Right renal cortex interstitium (tissue), 3 donors: ENCODE measurements around the gene ATG10. TPM values are rescaled to one million over a fixed set of nuclear protein-coding genes. Genes with fewer than 3 reads are reported as not detected.
"Not testable (repeated sequence)": the region's sequence is repeated elsewhere in the genome, so short reads cannot be mapped to it uniquely, and the experiment has no call there.

Source experiments
- DNase-seq, 3 donors: peaks; one replicate each; pipeline ENCODE4 v3.0.0-alpha.2; 2013; ENCODE audit warnings: low read depth in 3 of 3, low spot score in 2 of 3
- polyA plus RNA-seq, 3 donors: library from polyadenylated mRNA; unstranded; fragments of 120-200 nt; gene quantifications; one replicate each; pipeline ENCODE4 v1.2.1, GENCODE V29; 2013; ENCODE audit not compliant: insufficient read length in 3 of 3

Gene ATG10
- polyA plus RNA-seq: 10 to 100 TPM; 12.4 to 15.8 (median 15.5) TPM

DNA sequence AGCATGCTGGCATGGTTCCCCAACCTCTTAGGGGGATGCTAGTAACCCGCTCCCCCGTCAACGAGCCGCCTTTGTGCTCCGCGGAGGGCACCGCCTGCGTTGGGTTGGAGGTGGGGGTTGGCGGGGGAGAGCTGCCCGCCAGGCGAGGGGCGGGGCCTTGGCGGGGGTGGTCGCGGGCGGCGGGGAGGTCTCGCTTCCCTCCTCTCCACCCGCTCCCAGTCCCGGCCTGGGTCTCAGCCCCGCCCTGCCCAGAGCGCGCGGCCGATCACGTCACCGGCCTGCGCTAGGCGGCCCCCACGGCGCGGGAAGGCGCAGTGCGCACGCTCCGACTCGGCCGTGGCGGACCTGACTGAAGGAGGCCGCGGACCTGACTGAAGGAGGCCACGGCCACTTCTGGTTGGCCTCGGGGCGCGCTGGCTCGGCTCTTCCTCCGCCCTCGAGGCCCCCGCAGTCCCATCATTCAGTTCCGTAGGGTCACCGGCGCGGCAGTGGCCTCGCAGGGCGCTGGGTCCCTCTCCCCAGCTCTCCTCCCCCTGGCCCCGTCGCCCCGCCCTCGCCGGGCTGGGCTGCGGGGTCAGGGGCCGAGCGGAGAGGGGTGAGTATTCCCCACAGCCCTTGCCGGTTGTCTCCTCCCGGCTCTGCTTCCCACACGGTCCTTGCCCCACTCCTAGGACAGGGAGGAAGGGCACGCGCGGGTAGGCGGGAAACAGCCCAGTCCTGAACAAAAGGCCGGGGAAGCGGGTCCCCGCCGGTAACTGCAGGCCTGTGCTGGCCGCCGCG, at the start of gene ATG10:
TSS of gene ATG10 (plus strand) at position 312 of the 780 bp plus-strand sequence. CDS start 15,548 bp downstream, outside the sequence.
- peak; percentile 77 to 90 (median 89) for DNase-seq

DNA sequence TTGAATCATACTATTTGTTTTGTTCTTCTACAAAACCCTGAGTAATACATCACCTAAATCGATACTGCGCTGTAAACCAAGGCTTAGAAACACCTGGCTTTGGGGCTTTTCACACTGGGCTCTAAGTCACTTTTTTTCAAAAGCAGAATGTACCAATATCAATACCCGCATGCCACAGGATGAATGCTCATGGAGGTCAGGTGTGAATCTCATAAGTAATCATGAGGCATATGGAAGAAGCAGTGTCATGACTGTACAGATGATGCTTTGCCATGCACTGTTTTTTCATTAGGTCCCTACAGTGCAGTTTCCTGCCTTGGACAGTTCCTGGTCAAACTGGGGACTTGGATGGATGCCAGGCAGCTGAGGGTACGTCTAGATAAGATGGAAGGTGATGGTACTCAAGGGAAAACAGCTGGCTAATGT, 49.0 kb upstream of the ATG10 start:
- DNase-seq: no peak

DNA sequence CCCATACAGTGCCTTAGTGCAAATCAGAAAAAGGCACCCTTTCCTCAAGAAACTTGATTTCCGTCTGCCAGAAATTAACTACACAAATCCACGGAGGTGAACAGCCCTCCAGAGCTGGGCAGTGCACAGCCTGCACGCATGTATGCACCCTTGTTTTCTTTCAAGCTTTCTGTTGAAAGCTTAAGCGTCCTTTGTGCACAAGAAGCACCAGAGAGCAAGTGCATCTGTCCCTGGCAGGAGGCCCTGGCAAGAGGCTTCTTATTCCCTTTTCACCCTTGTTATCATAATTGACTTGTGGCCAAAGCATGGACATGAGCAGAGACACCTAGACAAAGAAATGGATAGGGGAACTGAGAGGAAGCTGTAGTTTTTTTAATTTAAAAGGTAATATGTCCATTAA, 47.4 kb upstream of the ATG10 start:
- DNase-seq: no peak

DNA sequence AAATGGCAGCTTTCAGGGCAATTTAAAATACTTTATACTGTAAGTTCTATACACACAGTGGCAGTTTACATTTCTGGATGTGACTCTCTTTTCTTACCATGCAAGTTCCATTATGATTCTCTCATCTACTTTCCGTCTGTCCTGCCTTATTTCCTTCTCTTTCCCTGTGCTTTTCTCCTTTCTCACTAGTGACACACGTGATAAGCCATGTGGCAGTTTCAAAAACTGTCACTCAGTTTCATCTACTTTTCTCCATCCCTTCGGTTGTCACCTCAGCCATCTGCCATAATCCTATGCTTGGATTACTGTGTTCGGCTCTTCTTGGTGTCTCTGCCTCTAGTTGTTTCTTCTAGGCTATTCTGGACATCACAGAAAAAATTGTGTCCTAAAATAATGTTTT, 46.8 kb upstream of the ATG10 start:
- no peak for DNase-seq

DNA sequence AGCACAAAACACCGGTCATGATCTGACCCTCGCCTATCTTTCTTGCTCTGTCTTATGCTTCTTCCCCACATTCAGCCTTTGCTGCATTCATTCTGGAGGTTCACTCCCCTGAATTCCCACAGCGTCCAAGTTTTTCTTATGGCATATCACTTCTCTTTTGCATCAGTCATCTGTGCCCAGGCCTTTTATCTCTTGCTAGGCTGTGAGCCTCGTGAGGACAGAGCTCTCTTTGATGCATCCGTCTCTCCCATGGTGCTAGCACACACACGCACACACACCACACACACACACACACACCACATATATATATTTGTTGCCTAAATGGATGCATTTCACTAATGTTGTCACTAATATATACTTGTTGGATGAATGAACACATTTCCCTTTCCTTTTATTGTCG, 45.8 kb upstream of the ATG10 start:
- no peak for DNase-seq

DNA sequence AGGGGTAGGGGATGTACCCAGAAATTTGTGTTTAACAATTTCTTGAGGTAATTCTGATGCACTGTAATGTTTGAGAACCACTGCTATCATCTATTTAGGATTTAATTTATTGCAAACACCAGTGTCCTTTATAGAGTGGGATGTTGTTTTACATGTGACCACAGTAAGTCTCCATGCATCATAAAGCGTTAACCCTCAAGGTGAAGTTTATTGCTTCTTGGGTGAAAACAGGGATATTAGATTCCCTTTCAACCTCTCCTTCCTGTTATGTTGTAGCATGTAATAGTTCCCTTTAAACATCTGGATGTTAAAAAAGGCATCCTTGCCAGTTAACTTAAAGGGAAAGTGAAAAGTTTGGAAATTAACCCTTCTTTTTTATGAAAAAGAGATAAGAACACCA, 35.8 kb upstream of the ATG10 start:
- peak in 1 of 3 donors; percentile 27 for DNase-seq

DNA sequence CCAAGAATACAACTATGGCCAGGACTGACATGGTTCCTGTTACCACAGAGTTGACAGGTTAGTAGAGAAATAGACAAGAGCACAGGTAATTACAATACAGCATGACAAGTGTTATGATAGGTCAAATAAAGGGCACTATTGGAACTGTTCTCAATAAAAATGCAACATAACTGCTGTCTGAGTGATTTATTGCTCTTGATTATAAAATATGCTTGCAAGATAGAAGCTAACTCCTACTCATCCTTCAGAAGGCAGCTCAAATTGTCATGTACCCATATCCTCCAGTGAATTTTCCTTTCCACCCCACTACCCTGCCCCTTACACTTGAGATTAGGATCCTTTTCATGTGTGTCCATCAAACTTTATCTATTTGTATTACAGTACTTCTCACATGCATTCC, 35.1 kb upstream of the ATG10 start:
- DNase-seq: no peak

DNA sequence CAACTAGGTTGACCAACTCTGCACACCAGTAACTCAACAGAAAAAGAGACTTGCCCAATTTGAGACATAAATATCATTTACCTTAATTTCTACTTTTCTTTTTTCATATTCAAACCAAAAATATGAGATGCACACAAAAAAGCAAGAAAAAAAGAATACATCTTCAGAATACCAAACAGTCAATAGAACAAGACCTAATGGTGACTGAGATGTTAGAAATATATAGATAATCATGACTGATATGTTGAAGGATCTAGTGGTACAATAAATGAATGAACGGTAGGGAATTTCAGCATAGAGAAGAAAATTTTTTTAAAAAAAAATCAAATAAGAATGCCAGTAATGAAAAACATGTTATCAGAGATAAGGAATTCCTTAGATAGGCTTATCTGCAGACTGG, 29.1 kb upstream of the ATG10 start:
- no peak for DNase-seq

DNA sequence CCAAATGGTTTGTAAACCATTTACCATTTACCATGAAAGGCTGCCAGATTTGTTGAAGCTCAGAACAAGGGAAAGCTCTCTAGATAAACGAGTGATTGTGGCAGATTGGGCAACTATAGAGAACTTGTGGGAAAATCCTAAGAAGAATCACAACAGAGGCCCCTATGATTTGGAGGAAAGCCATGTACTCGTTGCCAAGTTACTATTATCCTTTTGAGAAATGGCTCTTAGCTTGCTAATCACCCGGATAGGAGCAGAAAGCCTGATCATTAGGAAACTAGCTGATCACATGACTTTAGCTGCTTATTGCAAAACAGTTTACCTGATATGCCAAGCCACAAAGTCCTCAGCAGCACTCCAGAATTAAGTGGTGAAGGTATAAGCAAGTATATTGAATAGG, 23.5 kb upstream of the ATG10 start:
- DNase-seq: no peak

DNA sequence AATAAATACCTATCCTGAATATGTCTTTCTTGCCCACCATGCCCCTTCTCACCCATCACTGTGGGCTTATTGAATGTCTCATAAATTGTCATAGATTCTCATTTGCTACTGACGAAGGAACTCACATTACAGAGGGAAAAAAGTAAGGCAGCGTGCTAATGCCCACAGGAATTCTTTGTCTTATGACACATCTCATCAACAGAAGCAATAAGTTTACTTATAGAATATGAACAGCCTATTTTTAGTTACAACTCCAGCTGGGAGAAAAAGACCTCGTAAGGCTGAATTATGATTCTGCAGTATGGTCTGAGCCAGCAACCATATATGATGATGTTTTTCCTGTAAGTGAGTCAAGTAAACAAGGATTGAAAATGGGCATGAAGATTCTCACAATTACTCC, 22.4 kb upstream of the ATG10 start:
- DNase-seq: no peak

DNA sequence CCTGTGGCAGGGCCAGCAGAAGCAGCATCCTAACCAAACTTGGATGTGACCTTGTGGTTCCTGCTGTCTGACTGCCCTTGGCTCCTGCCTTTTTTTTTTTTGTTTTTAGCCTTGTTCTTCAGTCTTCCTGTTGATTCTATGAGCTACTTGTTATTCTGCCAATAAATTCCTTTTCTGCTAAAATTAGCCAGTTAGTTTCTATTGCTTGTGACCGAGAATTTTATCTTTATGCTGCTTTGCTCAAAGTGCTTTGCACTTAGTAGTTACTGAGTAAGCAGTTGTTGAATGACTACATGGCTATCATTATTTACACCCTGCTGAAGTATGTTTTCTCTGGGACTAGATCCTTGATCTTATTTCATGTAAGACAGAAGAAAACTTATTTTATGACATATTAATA, 20.8 kb upstream of the ATG10 start:
- DNase-seq: no peak

DNA sequence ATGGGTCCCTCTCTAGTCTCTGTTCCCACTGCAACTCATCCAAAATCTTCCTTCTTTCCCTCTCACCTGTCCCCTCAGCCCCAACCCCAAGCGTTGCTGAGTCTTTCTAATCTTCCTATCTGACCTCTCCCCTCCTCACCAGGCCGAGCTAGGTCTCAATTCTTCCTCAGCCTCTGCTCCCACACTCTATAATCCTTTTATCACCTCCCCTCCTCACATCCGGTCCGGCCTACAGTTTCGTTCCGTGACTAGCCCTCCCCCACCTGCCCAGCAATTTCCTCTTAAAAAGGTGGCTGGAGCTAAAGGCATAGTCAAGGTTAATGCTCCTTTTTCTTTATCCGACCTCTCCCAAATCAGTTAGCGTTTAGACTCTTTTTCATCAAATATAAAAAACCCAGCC, 17.0 kb upstream of the ATG10 start:
- DNase-seq: not testable (repeated sequence)

DNA sequence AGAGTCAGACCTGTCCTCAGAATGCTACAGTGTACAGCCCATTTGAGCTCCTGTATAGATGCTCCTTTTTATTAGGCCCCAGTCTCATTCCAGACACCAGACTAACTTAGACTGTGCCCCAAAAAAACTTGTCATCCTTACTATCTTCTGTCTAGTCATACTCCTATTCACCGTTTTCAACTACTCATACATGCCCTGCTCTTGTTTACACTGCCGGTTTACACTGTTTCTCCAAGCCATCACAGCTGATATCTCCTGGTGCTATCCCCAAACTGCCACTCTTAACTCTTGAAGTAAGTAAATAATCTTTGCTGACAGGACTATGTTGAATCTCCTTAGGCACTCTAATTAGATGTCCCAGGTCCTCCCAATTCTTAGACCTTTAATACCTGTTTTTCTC, 13.7 kb upstream of the ATG10 start:
- DNase-seq: not testable (repeated sequence)

DNA sequence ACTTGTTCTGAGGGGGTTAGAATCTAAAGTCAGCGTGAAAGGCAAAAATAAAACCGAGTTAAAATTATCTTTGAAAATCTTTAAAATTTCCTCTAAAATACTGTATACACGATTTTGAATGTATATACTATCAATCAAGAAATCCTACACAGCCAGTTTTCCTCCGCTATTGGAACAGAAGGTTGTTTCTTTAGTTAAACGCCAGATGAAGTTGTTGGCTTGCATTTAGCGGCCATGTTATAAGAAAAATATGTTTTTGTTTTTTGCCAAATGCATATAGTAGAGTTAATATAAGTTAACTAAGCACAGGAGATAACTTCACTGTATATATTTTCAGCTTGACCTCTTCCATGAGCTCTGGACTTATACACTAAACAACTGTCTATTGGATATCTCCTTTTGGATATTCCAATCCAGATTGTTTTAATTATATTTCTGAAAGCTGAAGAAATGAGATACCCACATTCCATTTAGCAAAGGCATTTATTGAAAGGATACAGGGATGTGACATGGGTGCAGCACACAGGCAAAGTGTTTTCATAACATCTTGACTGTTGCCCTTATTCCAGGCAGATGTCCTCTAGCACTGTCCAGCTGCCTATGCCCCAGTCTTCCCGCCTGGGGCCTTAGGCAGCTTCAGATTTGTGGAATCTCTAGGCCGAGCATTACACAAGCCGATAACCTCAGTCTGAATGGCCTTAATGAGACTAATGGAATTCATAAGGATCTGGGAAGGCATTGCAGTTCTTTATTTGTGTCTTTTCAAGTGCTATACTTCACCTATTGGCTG, 10.0 kb upstream of the ATG10 start:
- no peak for DNase-seq

DNA sequence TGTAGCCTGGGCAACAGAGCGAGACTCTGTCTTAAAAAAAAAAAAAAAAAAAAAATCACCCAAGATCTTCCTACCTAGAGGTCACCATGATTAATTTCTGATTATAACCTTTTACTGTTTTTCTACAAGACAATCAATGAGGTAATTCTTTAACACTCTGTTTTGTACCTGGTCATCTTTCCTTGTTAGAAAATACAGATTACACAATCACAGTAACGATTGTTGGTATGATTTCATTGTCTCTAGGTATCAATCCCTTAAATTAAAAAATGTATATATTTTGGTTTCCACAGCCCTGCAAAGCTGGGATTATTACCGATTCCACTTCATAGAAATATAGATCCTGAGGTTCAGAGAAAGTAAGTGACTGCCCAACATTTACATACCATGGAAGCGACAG, 8.3 kb upstream of the ATG10 start:
- DNase-seq: no peak

DNA sequence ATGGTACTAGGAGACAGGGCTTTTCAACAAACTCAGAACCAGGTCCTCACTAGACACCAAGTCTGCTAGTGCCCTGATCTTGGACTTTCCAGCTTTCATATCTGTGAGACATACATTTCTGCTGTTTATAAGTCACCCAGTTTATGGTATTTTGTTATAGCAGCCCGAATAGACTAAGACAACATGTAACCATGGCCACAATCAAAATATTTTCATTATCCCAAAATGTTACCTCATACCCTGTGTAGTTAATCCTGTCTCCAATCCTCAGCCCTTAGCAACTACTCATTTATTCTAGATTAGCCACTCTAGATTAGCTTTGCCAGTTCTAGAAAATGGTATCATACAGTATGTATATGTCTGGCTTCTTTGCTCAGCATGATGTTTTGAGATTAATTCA, 6.3 kb upstream of the ATG10 start:
- DNase-seq: no peak

DNA sequence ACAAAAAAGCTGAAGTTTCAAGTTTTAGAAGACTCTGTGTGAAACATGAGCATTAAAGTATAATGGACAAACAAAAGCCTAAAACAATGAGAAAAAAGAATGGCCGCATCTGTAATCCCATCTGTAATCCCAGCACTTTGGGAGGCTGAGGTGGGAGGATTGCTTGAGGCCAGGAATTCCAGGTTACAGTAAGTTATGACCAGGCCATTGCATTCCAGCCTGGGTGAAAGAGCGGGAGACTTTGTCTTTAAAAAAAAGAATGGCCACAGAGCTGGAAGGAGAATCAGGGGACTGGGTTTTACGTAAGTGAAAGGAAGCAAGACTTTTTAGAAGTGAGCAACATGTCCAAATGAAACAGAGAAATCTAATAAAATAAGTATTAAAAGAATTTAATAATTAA, 2.6 kb upstream of the ATG10 start:
- DNase-seq: no peak

DNA sequence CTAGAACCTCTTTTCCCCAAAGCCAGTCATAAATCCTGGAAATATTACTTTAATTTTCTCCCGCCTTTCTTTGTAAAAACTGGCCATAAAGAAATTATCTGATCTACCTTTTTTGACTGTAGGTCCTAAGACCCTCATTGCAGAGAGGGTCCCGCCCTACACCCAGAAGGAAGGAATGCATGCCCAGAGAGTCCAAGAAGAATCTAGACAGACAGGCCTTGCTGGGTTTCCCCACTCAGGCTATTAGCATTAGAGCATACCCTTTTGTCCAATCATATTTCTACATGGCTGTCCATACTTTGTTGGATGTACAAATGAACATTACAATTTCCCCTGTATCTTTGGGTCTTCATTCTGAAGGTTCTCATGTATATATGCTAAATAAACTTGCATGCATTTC, 1.9 kb upstream of the ATG10 start:
- DNase-seq: no peak

DNA sequence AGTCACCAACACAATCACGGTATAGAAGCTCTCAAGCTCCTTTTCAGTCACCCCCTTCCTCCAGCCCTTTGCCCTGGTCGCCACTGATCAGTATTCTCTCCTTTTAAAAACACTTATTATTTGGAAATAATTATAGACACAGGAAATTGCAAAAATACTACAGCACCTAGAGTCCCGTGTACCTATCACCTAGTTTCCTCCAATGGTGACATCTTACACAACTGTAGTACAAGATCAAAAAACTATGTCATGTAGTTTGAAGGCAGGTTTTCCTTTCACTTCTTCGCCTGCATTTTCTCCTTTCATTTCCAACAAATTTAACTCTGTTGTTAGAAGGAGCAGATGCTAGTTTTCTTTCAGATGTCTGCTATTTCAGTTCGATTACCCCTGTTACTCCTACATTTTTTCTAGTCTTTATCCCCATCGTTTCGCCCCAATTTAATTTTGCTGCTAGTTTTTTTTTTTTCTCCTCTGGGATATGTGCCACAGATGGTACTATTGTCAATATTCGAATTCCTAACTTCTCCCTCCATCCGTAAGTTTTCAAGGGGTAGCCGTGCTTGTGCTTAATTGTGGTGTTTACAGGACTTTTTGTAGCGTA, 612 bp upstream of the ATG10 start:
- DNase-seq: peak in 1 of 3 donors; percentile 80

DNA sequence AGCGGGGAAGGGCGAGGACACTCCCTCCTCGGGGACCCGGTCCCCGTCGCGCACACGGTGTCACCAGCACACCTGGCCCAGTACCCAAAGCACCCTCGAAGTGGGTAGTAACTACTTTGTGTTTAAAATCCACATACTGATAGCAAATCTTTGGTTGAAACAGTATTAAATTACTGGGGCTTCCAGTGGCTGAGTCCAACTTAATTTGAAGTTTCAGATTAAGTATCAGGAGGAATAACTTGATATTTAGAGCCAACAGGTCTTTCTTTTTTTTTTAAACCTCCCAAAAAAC, 615 bp downstream of the ATG10 start:
- DNase-seq: no peak

DNA sequence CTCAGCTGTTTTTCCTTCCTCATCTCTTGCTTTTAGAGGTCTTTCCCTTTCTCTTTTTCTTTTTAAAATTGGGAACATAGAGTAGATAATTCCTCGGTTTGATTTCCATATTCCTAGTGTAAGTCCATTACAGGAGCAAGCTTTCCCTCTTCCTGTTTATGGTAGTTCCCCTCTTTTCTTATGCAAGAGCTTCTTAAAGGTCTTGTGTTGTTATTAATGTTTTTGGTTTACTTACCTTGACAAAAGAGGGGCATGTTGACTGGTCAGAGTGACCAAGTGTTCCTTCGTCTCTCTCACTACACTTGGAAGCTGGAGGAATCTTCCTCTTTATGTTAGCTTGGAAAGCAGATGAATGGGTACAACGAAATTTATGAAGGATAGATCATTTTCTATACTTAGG, 8.3 kb downstream of the ATG10 start:
- DNase-seq: no peak
